Activated CD8-positive, alpha-beta memory T cell treated with anti-CD3 and anti-CD28 coated beads for 4 hours (primary cell): ENCODE results near the gene INSC.

Experiments
- DNase-seq, 2 donors: peaks; one replicate each; pipeline ENCODE4 v3.0.0-alpha.2; 2020; ENCODE audit warnings: low read depth in 2 of 2

Gene INSC

GRCh38 chr11:15185021-15185420, 70.3 kb downstream of the INSC start:
- no peak for DNase-seq

GRCh38 chr11:15186146-15186545, 71.4 kb downstream of the INSC start:
- DNase-seq = no peak

- DNase-seq = no peak
Observed at GRCh38 chr11:15189189-15189588, 74.5 kb downstream of the INSC start.

GRCh38 chr11:15189641-15190365, 75.1 kb downstream of the INSC start:
- DNase-seq = no peak

- DNase-seq = no peak
Observed at GRCh38 chr11:15190611-15191010, 75.9 kb downstream of the INSC start.

- DNase-seq = no peak
Observed at GRCh38 chr11:15192005-15192556, 77.4 kb downstream of the INSC start.

- no peak for DNase-seq
Observed at GRCh38 chr11:15194671-15195415, 80.1 kb downstream of the INSC start.

GRCh38 chr11:15195454-15196200, 80.9 kb downstream of the INSC start:
- DNase-seq = no peak

GRCh38 chr11:15196704-15197103, 82.0 kb downstream of the INSC start:
- DNase-seq = no peak

GRCh38 chr11:15197696-15198095, 83.0 kb downstream of the INSC start:
- no peak for DNase-seq

GRCh38 chr11:15198284-15198683, 83.6 kb downstream of the INSC start:
- DNase-seq = no peak

- no peak for DNase-seq
Observed at GRCh38 chr11:15199693-15200092, 85.0 kb downstream of the INSC start.

GRCh38 chr11:15200696-15201095, 86.0 kb downstream of the INSC start:
- DNase-seq = no peak

GRCh38 chr11:15201586-15201985, 86.9 kb downstream of the INSC start:
- DNase-seq = no peak

- DNase-seq = no peak
Observed at GRCh38 chr11:15202626-15203025, 87.9 kb downstream of the INSC start.

- DNase-seq = no peak
Observed at GRCh38 chr11:15204711-15205110, 90.0 kb downstream of the INSC start.

GRCh38 chr11:15206791-15207190, 92.1 kb downstream of the INSC start:
- no peak for DNase-seq

- peak; percentile 33 to 43 for DNase-seq
Observed at GRCh38 chr11:15208378-15209222, 93.9 kb downstream of the INSC start.

GRCh38 chr11:15212876-15213275, 98.2 kb downstream of the INSC start:
- no peak for DNase-seq

GRCh38 chr11:15213471-15214231, 98.9 kb downstream of the INSC start:
- DNase-seq = no peak

- no peak for DNase-seq
Observed at GRCh38 chr11:15215005-15215404, 100.3 kb downstream of the INSC start.
